ENCODE measurements around the gene IRX2. TPM values are rescaled to one million over a fixed set of nuclear protein-coding genes. Genes with fewer than 3 reads are reported as not detected.

The IRX2 gene
- polyA plus RNA-seq, 3 donors from 2014 or later: not detected

- no peaks in the 10 kb centered on the region for H3K36me3 Mint-ChIP-seq
- peaks cover 13 to 27% (median 27%) of the 10 kb centered on the region in 3 donors for H3K27me3 Mint-ChIP-seq (ENCODE audit: low read depth in 3 of 3)
- H3K4me1 Mint-ChIP-seq: no peaks in the 10 kb centered on the region
- H3K9me3 Mint-ChIP-seq: peaks cover 0 to 25% (median 5%) of the 10 kb centered on the region in 6 donors
- DNase-seq: no peak
- H3K27ac Mint-ChIP-seq: no peak overlapping the region
- H3K4me3 Mint-ChIP-seq: peak overlapping the region in 1 of 5 donors; percentile 19
These were observed 9.5 kb downstream of the IRX2 start for GRCh38 chr5:2741956-2742355.

- peaks cover 13 to 27% (median 22%) of the 10 kb centered on the region in 3 donors for H3K27me3 Mint-ChIP-seq (ENCODE audit: low read depth in 3 of 3)
These were observed 10.5 kb downstream of the IRX2 start for GRCh38 chr5:2740876-2741555.

GRCh38 chr5:2740051-2740875 is 11.2 kb downstream of the IRX2 start:
- H3K27me3 Mint-ChIP-seq (ENCODE audit: low read depth in 3 of 3): peaks cover 13 to 27% (median 22%) of the 10 kb centered on the region in 3 donors
- H3K4me1 Mint-ChIP-seq: no peaks in the 10 kb centered on the region
- peaks cover 0 to 19% (median 5%) of the 10 kb centered on the region in 6 donors for H3K9me3 Mint-ChIP-seq
- no peaks in the 10 kb centered on the region for H3K36me3 Mint-ChIP-seq
- H3K4me3 Mint-ChIP-seq: no peak overlapping the region
- DNase-seq: no peak
- H3K27ac Mint-ChIP-seq: no peak overlapping the region

More at GRCh38 chr5:2740876-2741555, 10.5 kb downstream of the IRX2 start:
- no peak for DNase-seq
- H3K36me3 Mint-ChIP-seq: no peaks in the 10 kb centered on the region
- no peak overlapping the region for H3K27ac Mint-ChIP-seq
- H3K4me1 Mint-ChIP-seq: no peaks in the 10 kb centered on the region
- peaks cover 0 to 19% (median 5%) of the 10 kb centered on the region in 6 donors for H3K9me3 Mint-ChIP-seq
- H3K4me3 Mint-ChIP-seq: no peak overlapping the region

GRCh38 chr5:2739360-2740050 is 12.0 kb downstream of the IRX2 start:
- Mint-ChIP-seq H3K36me3 (no peaks in the 10 kb centered on the region), H3K9me3 (peaks cover 0 to 16% (median 5%) of the 10 kb centered on the region in 6 donors), H3K27ac (no peak overlapping the region), H3K4me1 (no peaks in the 10 kb centered on the region), H3K27me3 (ENCODE audit: low read depth in 3 of 3) (peaks cover 13 to 27% (median 18%) of the 10 kb centered on the region in 3 donors), H3K4me3 (no peak overlapping the region)
- DNase-seq: no peak

- DNase-seq: no peak
- no peak overlapping the region for H3K4me3 Mint-ChIP-seq
- H3K9me3 Mint-ChIP-seq: peaks cover 0 to 13% (median 5%) of the 10 kb centered on the region in 6 donors
- H3K36me3 Mint-ChIP-seq: no peaks in the 10 kb centered on the region
- H3K4me1 Mint-ChIP-seq: no peaks in the 10 kb centered on the region
- peaks cover 11 to 25% (median 16%) of the 10 kb centered on the region in 3 donors for H3K27me3 Mint-ChIP-seq (ENCODE audit: low read depth in 3 of 3)
- no peak overlapping the region for H3K27ac Mint-ChIP-seq
These were observed 12.6 kb downstream of the IRX2 start for GRCh38 chr5:2738700-2739359.

GRCh38 chr5:2738156-2738699 is 13.2 kb downstream of the IRX2 start:
- Mint-ChIP-seq H3K27me3 (ENCODE audit: low read depth in 3 of 3) (peaks cover 9 to 21% (median 16%) of the 10 kb centered on the region in 3 donors), H3K4me3 (no peak overlapping the region), H3K36me3 (no peaks in the 10 kb centered on the region), H3K9me3 (peaks cover 0 to 10% (median 3%) of the 10 kb centered on the region in 6 donors), H3K4me1 (no peaks in the 10 kb centered on the region), H3K27ac (no peak overlapping the region)
- no peak for DNase-seq

GRCh38 chr5:2737273-2738155 is 14.0 kb downstream of the IRX2 start:
- Mint-ChIP-seq H3K4me3 (peak overlapping the region in 1 of 5 donors; percentile 30), H3K36me3 (no peaks in the 10 kb centered on the region), H3K27me3 (ENCODE audit: low read depth in 3 of 3) (peaks cover 9 to 20% (median 16%) of the 10 kb centered on the region in 3 donors), H3K4me1 (no peaks in the 10 kb centered on the region), H3K27ac (no peak overlapping the region), H3K9me3 (peaks cover 0 to 10% (median 3%) of the 10 kb centered on the region in 6 donors)
- no peak for DNase-seq

- DNase-seq: no peak
- Mint-ChIP-seq H3K27me3 (ENCODE audit: low read depth in 3 of 3) (peaks cover 9 to 17% (median 12%) of the 10 kb centered on the region in 3 donors), H3K4me1 (no peaks in the 10 kb centered on the region), H3K27ac (no peak overlapping the region), H3K36me3 (no peaks in the 10 kb centered on the region), H3K4me3 (peak overlapping the region in 1 of 5 donors; percentile 2), H3K9me3 (peaks cover 0 to 7% (median 2%) of the 10 kb centered on the region in 6 donors)
These were observed 14.6 kb downstream of the IRX2 start for GRCh38 chr5:2736872-2737271.

- Mint-ChIP-seq H3K36me3 (no peaks in the 10 kb centered on the region), H3K9me3 (peaks cover 0 to 4% (median 0%) of the 10 kb centered on the region in 6 donors), H3K27me3 (ENCODE audit: low read depth in 3 of 3) (peaks cover 2 to 8% (median 5%) of the 10 kb centered on the region in 3 donors), H3K27ac (no peak overlapping the region), H3K4me3 (no peak overlapping the region), H3K4me1 (no peaks in the 10 kb centered on the region)
- no peak for DNase-seq
These were observed 15.5 kb downstream of the IRX2 start for GRCh38 chr5:2735996-2736395.

- no peak for DNase-seq
- Mint-ChIP-seq H3K27ac (no peak overlapping the region), H3K4me1 (no peaks in the 10 kb centered on the region), H3K4me3 (no peak overlapping the region), H3K36me3 (no peaks in the 10 kb centered on the region), H3K27me3 (ENCODE audit: low read depth in 3 of 3) (peaks cover 0 to 5% (median 4%) of the 10 kb centered on the region in 3 donors), H3K9me3 (peaks cover 0 to 2% (median 0%) of the 10 kb centered on the region in 6 donors)
These were observed 18.6 kb downstream of the IRX2 start for GRCh38 chr5:2732850-2733249.

- Mint-ChIP-seq H3K4me1 (no peaks in the 10 kb centered on the region), H3K9me3 (no peaks in the 10 kb centered on the region), H3K27me3 (ENCODE audit: low read depth in 3 of 3) (peaks cover 0 to 4% (median 0%) of the 10 kb centered on the region in 3 donors), H3K4me3 (no peak overlapping the region), H3K27ac (no peak overlapping the region), H3K36me3 (no peaks in the 10 kb centered on the region)
- no peak for DNase-seq
These were observed 19.5 kb downstream of the IRX2 start for GRCh38 chr5:2732004-2732403.

GRCh38 chr5:2729189-2729588 is 22.3 kb downstream of the IRX2 start:
- no peaks in the 10 kb centered on the region for H3K36me3 Mint-ChIP-seq
- H3K27ac Mint-ChIP-seq: no peak overlapping the region
- no peak for DNase-seq
- H3K4me1 Mint-ChIP-seq: no peaks in the 10 kb centered on the region
- no peaks in the 10 kb centered on the region for H3K9me3 Mint-ChIP-seq
- no peak overlapping the region for H3K4me3 Mint-ChIP-seq
- H3K27me3 Mint-ChIP-seq (ENCODE audit: low read depth in 3 of 3): peaks cover 0 to 4% (median 0%) of the 10 kb centered on the region in 3 donors
